ENCODE data around the gene MCL1. TPM values are rescaled to one million over a fixed set of nuclear protein-coding genes. Genes with fewer than 3 reads are reported as not detected.

MCL1 gene
- total RNA-seq, 1 donor from 2014 or later: 154 TPM

DNA sequence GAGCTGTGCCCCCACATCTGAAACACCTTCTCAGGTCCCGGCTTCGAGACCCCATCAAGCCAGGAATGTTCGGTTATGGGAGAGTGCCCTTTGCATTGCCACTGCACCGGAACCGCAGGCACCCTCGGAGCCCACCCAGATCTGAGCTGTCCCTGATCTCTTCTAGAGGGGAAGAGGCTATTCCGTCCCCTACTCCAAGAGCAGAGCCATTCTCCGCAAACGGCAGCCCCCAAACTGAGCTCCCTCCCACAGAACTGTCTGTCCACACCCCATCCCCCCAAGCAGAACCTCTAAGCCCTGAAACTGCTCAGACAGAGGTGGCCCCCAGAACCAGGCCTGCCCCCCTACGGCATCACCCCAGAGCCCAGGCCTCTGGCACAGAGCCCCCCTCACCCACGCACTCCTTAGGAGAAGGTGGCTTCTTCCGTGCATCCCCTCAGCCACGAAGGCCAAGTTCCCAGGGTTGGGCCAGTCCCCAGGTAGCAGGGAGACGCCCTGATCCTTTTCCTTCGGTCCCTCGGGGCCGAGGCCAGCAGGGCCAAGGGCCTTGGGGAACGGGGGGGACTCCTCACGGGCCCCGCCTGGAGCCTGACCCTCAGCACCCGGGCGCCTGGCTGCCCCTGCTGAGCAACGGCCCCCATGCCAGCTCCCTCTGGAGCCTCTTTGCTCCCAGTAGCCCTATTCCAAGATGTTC, 25.9 kb downstream of the MCL1 start:
- H3K4me1 Mint-ChIP-seq (ENCODE audit: low read depth, unreplicated experiment): peaks cover 3% of the 10 kb centered on the region
- no peak overlapping the region for H3K4me3 Mint-ChIP-seq (ENCODE audit: unreplicated experiment)
- no peaks in the 10 kb centered on the region for H3K36me3 Mint-ChIP-seq (ENCODE audit: unreplicated experiment)
- DNase-seq: peak; percentile 16
- H3K27me3 Mint-ChIP-seq (ENCODE audit: unreplicated experiment): peaks cover 8% of the 10 kb centered on the region
- peaks cover under 1% of the 10 kb centered on the region for H3K9me3 Mint-ChIP-seq (ENCODE audit: unreplicated experiment)
- TF ChIP-seq, protein P1, sequence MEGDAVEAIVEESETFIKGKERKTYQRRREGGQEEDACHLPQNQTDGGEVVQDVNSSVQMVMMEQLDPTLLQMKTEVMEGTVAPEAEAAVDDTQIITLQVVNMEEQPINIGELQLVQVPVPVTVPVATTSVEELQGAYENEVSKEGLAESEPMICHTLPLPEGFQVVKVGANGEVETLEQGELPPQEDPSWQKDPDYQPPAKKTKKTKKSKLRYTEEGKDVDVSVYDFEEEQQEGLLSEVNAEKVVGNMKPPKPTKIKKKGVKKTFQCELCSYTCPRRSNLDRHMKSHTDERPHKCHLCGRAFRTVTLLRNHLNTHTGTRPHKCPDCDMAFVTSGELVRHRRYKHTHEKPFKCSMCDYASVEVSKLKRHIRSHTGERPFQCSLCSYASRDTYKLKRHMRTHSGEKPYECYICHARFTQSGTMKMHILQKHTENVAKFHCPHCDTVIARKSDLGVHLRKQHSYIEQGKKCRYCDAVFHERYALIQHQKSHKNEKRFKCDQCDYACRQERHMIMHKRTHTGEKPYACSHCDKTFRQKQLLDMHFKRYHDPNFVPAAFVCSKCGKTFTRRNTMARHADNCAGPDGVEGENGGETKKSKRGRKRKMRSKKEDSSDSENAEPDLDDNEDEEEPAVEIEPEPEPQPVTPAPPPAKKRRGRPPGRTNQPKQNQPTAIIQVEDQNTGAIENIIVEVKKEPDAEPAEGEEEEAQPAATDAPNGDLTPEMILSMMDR (IDR thresholded peaks at IDR 0.05; ENCODE audit: partially characterized antibody, unreplicated experiment): no peak
- H3K27ac Mint-ChIP-seq (ENCODE audit: unreplicated experiment): no peak overlapping the region

DNA sequence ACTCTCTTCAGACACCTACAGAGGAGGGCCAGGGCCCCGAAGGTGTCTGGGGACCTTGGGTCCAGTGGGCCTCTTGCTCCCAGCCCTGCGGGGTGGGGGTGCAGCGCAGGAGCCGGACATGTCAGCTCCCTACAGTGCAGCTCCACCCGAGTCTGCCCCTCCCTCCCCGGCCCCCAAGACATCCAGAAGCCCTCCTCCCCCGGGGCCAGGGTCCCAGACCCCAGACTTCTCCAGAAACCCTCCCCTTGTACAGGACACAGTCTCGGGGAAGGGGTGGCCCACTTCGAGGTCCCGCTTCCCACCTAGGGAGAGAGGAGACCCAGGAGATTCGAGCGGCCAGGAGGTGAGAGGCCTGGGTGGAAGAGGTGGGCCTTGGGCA, 26.5 kb downstream of the MCL1 start:
- TF ChIP-seq, protein P1 (IDR thresholded peaks at IDR 0.05; ENCODE audit: partially characterized antibody, unreplicated experiment): no peak

DNA sequence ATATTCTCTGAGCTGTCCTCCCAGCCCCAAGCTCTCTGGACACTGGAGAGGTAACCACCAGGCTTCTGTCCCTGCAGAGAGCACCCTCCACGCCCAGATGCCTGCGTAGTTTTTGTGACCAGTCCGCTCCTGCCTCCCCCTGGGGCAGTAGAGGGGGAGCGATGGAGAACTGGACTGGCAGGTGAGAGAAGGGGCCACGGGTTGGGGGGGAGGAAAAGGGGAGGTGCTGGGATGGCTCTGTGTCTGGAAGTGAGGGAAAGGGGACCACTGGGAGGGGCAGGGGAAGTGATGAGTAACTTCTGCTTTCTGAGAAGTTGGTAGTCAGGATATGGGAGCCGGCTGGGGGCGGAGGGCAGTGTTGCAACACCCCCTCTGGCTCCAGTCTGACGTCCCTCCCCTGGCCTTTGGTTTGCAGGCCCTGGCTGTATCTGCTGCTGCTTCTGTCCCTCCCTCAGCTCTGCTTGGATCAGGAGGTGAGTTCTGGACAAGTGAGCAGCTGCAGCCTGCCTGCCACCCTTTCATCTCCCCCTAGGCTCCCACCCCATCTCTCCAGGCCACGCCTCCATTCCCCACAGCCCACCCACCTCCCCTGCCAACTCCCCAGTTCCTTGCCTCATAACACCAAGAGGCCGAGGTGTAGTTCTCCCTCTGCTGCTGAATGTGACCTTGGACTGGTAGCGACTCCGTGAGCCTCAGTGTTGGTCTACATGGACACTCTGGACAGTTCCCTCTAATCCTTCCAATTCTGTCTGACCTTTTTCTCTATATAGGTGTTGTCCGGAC, 27.1 kb downstream of the MCL1 start:
- TF ChIP-seq, protein P1 (IDR thresholded peaks at IDR 0.05; ENCODE audit: partially characterized antibody, unreplicated experiment): no peak
- Mint-ChIP-seq H3K36me3 (ENCODE audit: unreplicated experiment) (no peaks in the 10 kb centered on the region), H3K4me1 (ENCODE audit: low read depth, unreplicated experiment) (peaks cover 3% of the 10 kb centered on the region), H3K27ac (ENCODE audit: unreplicated experiment) (no peak overlapping the region), H3K27me3 (ENCODE audit: unreplicated experiment) (peaks cover 11% of the 10 kb centered on the region), H3K4me3 (ENCODE audit: unreplicated experiment) (no peak overlapping the region), H3K9me3 (ENCODE audit: unreplicated experiment) (peaks cover 3% of the 10 kb centered on the region)
- DNase-seq: no peak

More for the DNA sequence above, 26.5 kb downstream of the MCL1 start:
- no peak for DNase-seq
- Mint-ChIP-seq H3K27me3 (ENCODE audit: unreplicated experiment) (peaks cover 11% of the 10 kb centered on the region), H3K4me3 (ENCODE audit: unreplicated experiment) (no peak overlapping the region), H3K27ac (ENCODE audit: unreplicated experiment) (no peak overlapping the region), H3K9me3 (ENCODE audit: unreplicated experiment) (peaks cover 3% of the 10 kb centered on the region), H3K4me1 (ENCODE audit: low read depth, unreplicated experiment) (peaks cover 3% of the 10 kb centered on the region), H3K36me3 (ENCODE audit: unreplicated experiment) (no peaks in the 10 kb centered on the region)

DNA sequence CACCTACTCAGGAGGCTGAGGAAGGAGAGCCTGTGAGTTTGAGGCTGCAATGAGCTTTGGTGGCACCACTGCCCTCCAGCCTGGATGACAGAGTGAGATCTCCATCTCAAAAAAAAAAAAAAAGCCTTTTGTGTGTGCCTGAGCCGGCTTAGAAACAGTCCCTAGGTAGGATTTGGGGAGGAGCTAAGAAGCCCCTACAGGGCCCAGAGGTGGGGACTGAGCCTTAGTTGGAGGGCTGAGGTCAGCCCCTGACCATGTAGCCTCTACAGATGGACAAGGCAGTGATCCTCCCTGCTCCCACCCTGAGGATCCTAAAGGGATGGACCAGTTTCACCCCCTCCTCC, 27.7 kb downstream of the MCL1 start:
- DNase-seq: no peak
- TF ChIP-seq, protein P1 (IDR thresholded peaks at IDR 0.05; ENCODE audit: partially characterized antibody, unreplicated experiment): no peak
- H3K27ac Mint-ChIP-seq (ENCODE audit: unreplicated experiment): no peak overlapping the region
- peaks cover 3% of the 10 kb centered on the region for H3K9me3 Mint-ChIP-seq (ENCODE audit: unreplicated experiment)
- peaks cover 3% of the 10 kb centered on the region for H3K4me1 Mint-ChIP-seq (ENCODE audit: low read depth, unreplicated experiment)
- peaks cover 13% of the 10 kb centered on the region for H3K27me3 Mint-ChIP-seq (ENCODE audit: unreplicated experiment)
- no peak overlapping the region for H3K4me3 Mint-ChIP-seq (ENCODE audit: unreplicated experiment)
- no peaks in the 10 kb centered on the region for H3K36me3 Mint-ChIP-seq (ENCODE audit: unreplicated experiment)
